NCI-H2196 (cell line): ENCODE results near the gene ARHGAP15.
"Not testable (repeated sequence)": the region's sequence is repeated elsewhere in the genome, so short reads cannot be mapped to it uniquely, and the experiment has no call there.

Source experiments
- DNase-seq: peaks from one replicate; lab custom pipeline; 2025; ENCODE audit not compliant: unreplicated experiment; lab: John Stamatoyannopoulos, UW

Gene ARHGAP15

DNA sequence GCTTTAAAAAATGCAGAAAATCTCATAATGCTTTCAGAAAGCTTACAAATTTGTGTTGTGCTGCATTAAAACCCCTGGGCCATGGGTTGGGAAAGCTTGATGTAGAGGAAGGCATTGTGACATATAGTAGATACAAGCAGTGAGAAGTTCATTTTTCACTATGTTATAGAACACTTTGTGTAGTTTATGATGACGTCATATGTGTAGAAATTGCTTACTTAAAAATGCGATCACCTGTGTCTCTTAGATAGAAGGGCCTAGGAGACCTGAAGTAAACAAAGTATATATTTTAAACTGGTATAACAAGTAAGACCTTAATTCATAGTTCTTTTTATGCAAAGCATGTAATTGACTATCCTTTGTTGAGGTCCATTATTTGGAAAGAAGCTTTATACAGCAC, 393.5 kb downstream of the ARHGAP15 start:
- no peak for DNase-seq

DNA sequence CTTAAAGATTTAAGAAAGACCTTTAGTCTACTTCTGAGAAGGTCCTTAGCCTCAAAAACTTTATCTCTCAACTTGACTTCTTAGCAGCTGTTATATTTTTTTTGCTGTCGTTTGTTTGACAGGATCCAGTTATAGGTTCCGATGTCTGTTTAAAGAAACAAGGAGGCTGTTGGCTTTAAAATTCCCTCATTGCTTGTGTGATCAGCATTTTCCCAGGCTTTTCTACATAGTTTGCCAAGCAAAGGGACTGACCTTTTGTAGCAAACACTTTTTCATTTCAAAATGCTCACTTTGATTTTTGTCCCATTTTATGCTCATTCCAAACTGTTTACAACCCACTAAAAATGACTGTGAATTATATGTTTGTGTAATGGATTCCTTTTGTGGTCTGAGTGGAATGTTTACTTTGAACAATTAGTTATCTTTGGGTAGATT, 394.9 kb downstream of the ARHGAP15 start:
- DNase-seq, result no peak

DNA sequence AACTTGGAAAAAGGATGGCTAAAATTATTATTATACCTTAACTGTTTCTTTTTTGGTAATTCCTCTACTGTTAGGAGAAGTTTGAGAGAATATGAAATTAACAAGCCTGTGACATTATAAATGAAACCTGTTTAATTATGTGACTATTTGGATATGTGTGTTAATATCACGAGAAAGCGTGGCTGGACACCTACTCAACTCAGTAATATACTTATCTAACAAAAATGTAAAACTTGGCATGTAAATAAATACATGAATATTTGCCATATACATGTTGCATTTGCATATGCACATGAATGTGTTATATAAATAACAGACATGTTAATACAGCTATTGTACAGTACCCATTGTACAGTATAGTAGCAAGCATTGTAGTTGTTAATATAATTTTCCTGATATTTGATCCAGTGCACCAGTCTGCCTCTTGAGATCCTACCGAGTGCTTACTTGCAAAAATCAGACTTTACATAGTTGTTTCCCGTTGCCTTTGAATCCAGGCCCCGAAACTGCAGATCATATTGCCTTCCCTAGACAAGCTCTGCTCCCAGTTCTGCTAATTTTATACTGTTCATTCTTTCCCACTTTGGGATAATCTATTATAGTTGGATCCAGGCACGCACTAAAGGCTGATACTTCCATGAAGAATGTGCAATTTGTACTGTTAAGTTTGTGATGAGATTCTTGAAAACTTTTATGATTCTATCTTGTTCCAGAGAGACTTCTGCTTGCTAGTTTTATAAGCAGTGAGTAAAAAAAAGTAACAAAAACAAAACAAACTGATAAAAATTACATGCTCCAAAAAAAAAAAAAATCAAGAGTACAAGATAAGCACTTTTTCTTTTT, 395.6 kb downstream of the ARHGAP15 start:
- DNase-seq, result no peak

DNA sequence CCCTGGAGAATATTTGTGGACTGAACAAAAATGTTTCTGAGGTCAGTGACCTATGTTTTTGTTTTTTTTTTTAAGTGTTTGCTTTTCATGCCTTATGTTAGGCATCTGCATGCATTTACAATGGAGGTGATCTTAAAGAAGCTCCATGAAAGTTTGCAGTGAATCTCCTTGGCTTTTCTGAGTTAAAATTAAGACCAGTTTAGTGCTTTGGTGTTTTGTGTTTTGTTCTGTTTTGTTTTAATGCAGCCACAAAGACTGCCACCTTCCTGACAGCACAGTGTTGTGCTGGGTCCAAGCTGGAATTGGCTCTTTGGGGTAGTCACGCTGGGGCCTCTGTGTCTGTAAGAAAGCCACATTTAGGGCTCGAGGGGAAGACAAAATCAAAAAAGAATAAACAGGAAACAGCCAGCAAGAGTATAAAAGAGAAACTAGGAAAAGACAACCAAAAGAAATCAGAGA, 396.2 kb downstream of the ARHGAP15 start:
- DNase-seq, result no peak

DNA sequence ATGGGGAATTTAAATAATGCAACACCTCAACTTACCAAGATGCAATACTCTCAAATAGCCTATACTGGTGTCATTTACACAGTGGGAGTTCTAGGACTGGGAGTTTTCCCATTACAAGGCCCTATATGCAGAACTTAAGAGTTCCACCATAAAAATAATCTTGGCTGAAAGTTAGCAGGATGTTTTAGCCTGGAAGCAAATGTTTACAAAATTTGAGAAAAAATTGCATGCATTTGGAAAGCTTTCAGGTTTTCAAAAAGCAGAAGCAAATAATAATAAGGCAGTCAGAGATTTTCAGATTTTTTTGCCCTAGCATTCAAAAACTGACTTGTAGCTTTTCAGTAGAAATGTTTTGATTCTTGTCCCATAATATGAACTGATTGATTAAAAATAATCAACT, 397.3 kb downstream of the ARHGAP15 start:
- no peak for DNase-seq

DNA sequence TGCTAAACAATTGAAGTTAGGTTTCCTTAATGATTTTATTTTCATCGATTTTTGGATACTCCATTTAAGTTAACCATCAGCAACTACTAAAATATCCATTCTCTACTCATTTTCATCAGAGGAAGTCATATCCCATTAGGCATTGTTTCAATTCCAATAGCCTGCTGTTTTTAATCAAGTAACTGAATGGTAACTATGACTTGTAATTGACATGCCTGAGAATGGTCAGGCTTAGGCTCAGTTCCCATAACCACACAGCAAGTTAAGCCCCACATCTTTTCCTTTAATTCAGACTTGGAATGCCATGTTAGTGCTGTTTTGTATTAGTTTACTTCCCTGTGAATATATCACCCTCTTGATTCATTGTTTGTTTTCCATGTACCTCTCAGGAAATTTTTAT, 398.8 kb downstream of the ARHGAP15 start:
- DNase-seq, result no peak

DNA sequence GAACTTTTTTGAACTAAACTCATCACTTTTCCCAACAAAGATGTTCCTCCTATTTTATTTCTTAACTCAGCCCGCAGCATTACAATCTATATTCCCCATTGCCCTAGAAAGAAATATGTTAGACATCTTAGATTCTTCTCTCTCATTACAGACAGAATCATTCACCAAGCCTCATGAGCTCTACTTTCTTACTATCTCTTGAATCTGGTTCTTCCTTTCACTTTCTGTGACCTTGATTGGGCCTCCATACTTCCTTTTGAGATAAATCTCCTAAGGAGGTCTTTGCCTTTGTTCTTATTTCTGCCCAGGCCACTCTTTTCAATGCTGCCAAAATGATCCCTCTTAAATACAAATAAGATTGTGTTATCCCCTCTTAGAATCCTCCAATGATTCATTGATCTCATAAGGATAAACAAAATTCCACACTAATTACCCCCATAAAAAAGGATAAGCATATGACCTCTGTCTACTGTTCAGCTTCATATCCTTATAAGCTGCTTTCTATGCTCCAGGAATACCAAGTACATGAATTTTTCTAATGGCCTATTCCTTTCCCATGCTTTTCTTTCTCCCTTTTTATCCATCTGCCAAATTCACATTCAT, 400.0 kb downstream of the ARHGAP15 start:
- DNase-seq, result no peak

DNA sequence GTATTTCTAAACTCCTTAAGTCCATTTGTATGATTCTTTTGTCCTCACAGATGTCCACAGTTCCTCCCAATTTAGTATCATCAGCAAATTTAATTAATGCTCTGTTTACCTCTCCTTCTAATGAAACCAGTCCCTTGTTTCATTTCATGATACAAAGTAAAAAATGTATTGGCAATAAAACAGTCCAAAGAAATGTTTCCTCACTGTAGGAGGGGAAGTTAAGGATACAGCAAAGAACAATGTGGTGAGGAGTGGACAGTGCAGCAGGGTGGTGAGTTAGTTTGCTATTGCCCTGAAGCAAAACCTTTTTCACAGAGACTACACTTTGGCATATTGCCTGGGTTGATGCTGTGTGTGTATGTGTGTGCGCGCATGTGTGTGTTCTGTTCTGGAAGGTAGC, 401.5 kb downstream of the ARHGAP15 start:
- no peak for DNase-seq

DNA sequence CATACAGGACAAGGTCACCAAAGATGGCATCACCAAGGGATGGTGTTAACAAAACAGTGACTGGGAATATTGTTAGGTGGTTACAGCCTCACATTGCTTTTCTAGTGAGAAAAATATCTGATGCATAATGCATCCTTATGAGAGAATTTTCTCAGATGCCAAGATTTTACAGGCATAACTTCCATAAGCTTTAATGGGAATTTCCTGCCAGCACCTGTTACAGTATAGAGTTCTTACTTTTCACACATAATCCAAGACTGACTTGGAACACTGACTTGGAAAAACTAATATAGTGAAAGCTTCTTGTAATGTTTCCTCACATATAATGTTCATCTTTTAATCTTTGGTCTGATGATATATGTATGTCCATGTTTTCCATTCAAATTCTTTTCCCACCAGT, 402.8 kb downstream of the ARHGAP15 start:
- no peak for DNase-seq

DNA sequence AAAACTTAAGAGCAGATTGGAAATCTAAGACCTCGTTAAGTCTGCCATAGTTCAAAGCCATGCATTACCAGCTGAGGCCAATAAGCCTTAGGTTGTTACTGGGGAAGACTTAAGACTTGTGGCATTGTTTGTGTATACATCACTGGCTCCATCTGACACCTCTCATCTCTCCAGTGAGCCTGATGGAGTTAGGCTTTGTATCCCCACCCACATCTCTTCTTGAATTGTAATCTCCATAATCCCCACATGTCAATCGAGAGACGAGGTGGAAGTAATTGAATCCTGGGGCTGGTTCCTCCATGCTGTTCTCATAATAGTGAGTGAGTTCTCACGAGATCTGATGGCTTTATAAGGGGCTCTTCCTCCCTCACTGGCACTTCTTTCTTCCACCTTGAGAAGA, 404.6 kb downstream of the ARHGAP15 start:
- DNase-seq, result no peak

DNA sequence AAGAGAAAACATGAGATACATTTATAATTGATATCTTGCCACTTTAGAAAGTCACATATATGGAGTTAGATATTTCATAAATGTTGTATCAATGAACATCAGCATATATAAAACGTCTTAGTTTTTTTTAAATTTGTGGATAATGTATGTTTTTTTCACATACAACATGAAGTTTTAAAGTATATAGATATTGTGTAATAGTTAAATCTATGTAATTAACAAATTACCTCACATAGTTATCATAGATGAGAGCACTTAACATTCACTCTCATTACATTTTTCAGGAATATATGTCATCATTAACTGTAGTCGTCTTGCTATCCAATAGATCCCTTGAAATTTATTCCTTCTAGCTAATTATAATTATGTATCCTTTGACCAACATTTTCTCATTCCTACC, 406.6 kb downstream of the ARHGAP15 start:
- DNase-seq, result no peak

DNA sequence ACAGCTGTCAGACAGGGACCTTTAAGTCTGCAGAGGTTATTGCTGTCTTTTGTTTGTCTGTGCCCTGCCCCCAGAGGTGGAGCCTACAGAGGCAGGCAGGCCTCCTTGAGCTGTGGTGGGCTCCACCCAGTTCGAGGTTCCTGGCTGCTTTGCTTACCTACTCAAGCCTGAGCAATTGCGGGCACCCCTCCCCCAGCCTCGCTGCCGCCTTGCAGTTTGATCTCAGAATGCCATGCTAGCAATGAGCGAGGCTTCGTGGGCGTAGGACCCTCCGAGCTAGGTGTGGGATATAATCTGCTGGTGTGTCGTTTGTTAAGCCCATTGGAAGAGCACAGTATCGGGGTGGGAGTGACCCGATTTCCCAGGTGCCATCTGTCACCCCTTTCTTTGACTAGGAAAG, 412.7 kb downstream of the ARHGAP15 start:
- not testable (repeated sequence) for DNase-seq

DNA sequence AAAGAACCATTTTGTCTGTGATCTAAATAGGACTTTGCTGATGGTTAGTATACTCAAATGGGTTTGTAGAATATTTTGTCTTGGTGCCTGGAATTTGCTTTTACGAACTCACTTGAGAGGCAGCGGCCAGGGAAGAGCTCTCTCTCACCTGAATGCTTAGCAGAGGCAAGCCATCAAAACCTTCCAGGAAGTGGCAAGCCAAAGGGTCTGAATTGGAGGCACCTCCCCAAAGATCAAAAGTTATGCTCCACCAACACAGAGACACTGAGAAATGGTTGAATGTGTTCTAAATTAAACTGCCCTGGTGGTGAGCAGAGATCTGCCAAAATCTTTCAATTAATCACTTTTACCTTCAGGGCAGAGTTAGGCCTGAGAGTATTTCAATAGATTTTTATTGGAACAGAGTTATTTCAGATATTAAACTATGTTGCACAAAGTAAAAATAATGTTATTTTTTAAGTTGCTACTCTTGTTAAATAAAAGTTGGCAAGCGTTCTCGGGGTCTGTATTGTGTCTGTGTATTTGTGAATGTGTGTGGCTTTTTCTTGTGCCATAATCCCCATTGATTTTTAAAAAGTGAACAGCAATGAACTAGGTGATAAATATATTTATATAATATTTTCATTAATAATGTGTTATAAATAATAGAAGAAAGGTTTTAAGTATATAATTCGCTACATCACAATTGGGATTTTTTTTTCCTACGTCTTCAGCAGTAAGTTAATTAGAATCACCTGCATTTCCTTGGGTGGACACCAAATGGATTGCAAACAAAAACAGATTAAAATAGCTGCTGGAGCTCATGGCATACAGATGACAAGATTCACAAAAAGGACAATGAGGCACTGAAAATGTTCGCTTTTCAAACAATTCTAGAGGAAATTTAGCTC, 416.1 kb downstream of the ARHGAP15 start:
- no peak for DNase-seq

DNA sequence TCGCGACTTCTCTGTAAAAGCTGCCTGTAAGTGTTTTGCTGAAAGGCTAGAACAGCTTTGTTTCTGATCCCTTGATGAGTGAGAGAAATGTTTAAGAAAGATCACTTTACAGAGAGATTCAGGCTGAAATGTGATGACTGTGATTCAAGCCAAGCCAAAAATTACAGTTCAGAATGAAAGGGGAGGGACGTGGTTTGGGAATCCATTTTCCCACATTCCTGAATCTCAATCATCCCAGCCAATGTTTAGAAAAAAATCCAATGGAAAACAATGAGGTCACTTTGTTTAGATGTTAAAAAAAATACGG, 416.7 kb downstream of the ARHGAP15 start:
- no peak for DNase-seq

DNA sequence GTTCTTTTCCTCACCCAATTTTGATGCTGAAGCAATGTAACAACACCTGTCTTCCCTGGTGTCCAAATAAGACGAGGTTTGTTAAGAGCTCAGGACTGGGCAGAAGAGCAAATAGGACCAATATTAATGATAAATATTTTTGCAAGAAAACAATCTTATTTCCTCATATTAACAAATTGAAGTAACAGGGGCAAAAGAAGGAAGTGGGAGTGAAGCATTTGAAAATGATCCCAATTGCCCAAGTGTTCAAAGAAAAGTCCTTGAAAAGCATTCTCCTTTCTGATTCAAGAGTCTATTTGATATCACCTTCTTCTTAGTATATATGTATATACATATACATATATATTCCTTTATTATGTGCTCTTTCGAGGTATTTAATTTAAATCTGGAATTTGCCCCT, 418.8 kb downstream of the ARHGAP15 start:
- DNase-seq, result no peak

DNA sequence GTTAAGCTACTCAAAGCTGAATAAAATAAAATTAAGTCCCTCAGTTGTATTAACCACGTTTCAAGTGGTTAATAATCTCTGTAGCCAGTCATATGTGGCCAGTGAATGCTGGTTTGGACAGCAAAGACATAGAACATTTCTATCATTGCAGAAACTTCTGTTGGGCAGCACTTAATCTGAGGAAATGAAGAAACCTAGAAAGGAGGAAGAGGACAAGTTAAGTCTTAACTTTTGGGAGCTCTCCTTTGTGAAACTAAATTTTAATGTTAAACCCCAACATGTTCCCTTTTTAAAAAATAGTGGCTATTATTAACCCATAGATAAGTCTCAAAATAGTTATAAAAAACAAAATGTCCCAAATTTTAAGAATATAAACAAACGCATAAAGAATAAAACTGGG, 421.3 kb downstream of the ARHGAP15 start:
- DNase-seq, result no peak

DNA sequence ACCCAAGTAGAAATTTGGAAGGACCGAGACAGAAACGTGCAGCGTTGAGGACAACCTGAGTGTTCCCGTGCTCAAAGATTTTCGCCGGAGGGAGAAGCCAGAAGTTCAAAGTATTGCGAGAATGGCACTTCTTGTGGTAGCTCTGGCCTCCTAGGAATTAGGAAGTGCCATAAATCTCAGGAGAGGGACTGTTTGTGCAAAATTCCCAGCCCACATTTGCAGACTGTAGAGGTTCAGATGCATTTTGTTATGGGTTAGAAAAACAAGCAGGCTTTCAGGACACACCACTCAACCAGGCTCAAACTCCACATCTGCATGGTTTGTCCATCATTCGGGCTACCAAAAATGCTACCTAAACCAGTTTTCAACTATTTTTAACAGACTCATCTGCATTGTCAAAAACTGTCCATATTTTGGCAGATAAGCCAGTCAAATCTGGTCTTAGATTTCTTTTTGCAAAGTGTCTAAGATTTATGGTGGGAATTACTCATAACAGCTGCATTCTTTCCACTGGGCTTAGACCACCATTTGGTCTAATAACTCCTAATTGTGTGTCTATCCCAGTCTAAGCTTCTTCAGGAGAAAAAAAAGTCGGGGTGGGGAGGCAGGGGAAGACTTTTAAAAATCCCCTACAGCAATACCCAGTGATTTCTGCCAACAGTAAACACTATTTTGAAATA, 422.9 kb downstream of the ARHGAP15 start:
- no peak for DNase-seq

DNA sequence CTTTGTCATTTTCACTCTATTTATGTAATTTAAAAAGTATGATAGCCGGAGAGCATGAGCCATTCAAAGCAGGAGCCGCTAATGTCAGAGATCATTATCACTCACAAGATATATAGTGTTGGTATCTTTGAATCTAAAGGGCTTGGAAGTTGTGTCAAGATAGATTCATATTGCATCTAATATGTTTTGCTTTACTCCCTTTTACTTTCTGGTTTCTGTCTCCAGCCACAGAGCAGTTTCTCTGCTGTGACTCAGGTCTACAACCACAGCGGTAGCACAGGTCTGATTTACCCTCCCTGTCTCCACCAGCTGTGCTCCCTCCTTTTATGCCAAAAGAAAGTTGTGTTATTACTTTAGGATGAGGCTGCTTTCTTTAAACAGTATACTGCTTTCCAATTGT, 424.0 kb downstream of the ARHGAP15 start:
- no peak for DNase-seq

DNA sequence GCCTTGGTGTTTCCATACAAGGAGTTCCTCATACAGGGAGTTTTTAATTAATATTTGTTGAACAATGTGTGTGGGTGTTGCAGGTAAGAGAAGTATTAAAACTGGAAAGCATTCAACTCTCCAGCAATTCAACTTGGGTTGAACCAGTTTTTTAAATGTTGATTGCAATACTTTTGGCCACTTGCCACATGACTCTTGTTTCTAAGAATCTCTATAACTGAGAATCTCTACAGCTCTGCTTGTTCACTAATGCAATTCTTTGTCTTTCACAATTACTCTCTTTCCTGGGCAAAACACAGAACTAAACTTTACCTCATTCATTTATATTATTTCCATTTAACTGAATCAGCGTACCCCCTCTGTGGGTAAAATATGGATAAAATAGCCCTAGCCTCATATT, 429.4 kb downstream of the ARHGAP15 start:
- no peak for DNase-seq

DNA sequence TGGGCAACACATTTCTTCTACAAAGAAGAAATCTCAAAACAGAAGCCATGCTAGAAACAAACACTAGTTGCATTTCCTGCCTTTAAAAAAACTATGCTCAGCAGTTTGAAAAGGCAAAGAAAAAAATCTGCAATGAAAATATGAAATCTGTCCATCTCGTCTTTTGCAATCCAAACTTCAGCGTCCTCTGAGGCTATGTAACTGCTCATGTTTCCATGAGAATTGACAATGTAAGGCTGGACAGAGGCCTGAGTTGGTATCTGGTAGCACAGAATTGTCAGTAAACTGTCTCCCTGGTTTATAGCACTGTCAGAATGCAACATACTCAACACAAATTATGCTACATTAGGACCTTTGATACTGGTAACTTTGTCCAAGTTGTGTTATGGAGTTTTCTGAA, 429.9 kb downstream of the ARHGAP15 start:
- DNase-seq, result no peak

DNA sequence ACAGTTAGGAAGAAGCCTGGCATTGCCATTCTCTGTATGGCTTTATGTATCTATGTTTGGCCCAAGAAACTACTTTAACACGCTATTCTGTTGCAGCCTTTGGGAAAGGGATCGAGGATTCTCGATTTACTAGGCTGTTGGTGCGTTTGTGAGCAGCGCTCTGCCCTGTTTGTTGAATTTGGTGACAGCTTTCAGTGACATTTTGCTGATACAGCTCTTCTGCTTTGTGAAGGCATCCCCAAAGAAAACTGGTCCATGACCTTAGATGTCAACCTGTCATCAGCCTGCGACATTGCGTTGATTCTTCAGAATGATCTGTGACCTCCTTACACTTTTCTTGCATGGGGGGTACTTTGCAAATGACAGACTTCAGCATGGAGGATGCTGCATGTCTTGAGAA, 431.5 kb downstream of the ARHGAP15 start:
- DNase-seq, result no peak
